ENCODE measurements around the gene NIN. TPM values are rescaled to one million over a fixed set of nuclear protein-coding genes. Genes with fewer than 3 reads are reported as not detected.

The NIN gene
- total RNA-seq, 3 donors from 2014 or later (not counting 1 experiment from before 2014, with no cell fraction given): 90.8 to 127 (median 118) TPM

DNA sequence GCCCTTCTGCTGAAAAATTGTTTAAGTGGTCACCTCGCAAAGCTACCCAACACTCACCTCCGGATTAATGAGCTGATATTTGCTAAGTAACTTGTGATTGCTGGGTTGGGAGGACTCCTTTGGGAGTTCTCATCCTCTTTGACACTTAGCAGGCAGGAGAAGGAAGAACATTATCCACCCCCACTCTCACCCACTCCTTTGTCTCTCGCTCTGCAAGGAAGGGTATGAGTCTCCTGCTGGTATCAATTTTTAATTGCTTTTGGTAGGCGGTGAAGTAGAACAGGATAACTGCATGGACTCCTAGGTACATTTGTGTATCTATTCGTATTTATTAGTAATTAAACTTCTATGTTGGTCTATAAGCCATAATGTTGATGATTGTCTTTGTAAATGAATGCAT is 34.0 kb upstream of the NIN start:
- 100% methylated on average over 2 of the region's 5 CpGs for WGBS (ENCODE audit: insufficient coverage)
- H3K27ac Mint-ChIP-seq: no peak overlapping the region

DNA sequence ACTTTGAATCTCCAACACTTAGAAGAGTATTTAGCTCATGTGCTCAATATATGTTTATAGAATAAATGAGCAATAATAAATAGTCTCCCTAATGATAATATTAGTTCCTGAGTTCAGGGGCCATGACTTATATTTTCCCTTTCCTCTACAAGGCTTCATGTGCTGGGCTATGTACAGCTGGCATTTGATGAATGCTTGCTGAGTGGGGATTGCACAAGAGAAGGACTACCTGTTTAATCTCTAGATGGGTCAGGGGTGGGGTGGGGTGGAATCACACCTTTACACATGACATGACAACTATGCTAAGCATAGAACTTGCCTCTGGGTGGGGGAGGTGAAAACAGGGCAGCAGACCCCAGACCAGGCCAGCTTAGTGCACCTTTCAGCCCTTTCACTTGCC is 33.3 kb upstream of the NIN start:
- H3K27ac Mint-ChIP-seq: no peak overlapping the region
- DNase-seq (no peak), ATAC-seq (no peak)
- Histone ChIP-seq H3K27ac (ENCODE audit: low read length) (no peak overlapping the region), H3K36me3 (ENCODE audit: control insufficient read depth, insufficient read depth, low read length) (no peaks in the 10 kb centered on the region), H3K27me3 (ENCODE audit: control insufficient read depth, insufficient read depth, low read length) (peaks cover 4% of the 10 kb centered on the region), H3K9me3 (ENCODE audit: control insufficient read depth, insufficient read depth, low read length) (no peaks in the 10 kb centered on the region), H3K4me1 (ENCODE audit: control insufficient read depth, insufficient read depth, low read length) (peaks cover 11% of the 10 kb centered on the region), H3K4me3 (ENCODE audit: low read length) (no peak overlapping the region)
- intact Hi-C loops (cut with micrococcal nuclease): loop anchor here (10.0 kb wide), 1 partner anchor 259 kb away; no protein-coding TSS in a partner anchor
- TF ChIP-seq, protein P1, sequence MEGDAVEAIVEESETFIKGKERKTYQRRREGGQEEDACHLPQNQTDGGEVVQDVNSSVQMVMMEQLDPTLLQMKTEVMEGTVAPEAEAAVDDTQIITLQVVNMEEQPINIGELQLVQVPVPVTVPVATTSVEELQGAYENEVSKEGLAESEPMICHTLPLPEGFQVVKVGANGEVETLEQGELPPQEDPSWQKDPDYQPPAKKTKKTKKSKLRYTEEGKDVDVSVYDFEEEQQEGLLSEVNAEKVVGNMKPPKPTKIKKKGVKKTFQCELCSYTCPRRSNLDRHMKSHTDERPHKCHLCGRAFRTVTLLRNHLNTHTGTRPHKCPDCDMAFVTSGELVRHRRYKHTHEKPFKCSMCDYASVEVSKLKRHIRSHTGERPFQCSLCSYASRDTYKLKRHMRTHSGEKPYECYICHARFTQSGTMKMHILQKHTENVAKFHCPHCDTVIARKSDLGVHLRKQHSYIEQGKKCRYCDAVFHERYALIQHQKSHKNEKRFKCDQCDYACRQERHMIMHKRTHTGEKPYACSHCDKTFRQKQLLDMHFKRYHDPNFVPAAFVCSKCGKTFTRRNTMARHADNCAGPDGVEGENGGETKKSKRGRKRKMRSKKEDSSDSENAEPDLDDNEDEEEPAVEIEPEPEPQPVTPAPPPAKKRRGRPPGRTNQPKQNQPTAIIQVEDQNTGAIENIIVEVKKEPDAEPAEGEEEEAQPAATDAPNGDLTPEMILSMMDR (IDR thresholded peaks at IDR 0.05): no peak
- no peaks in the 10 kb centered on the region for H3K9me3 Mint-ChIP-seq
- H3K4me1 Mint-ChIP-seq: peaks cover 0 to 9% of the 10 kb centered on the region in 2 donors
- H3K27me3 Mint-ChIP-seq (ENCODE audit: low read depth in 2 of 2): peaks cover 22 to 51% of the 10 kb centered on the region in 2 donors
- no peak overlapping the region for H3K4me3 Mint-ChIP-seq
- no peaks in the 10 kb centered on the region for H3K36me3 Mint-ChIP-seq

More for the DNA sequence above, 34.0 kb upstream of the NIN start:
- no peaks in the 10 kb centered on the region for H3K36me3 Mint-ChIP-seq
- Histone ChIP-seq H3K9me3 (ENCODE audit: control insufficient read depth, insufficient read depth, low read length) (no peaks in the 10 kb centered on the region), H3K27ac (ENCODE audit: low read length) (no peak overlapping the region), H3K27me3 (ENCODE audit: control insufficient read depth, insufficient read depth, low read length) (peaks cover 8% of the 10 kb centered on the region), H3K4me1 (ENCODE audit: control insufficient read depth, insufficient read depth, low read length) (peaks cover 4% of the 10 kb centered on the region), H3K36me3 (ENCODE audit: control insufficient read depth, insufficient read depth, low read length) (no peaks in the 10 kb centered on the region), H3K4me3 (ENCODE audit: low read length) (no peak overlapping the region)
- H3K27me3 Mint-ChIP-seq (ENCODE audit: low read depth in 2 of 2): peaks cover 27 to 58% of the 10 kb centered on the region in 2 donors
- intact Hi-C loops (cut with micrococcal nuclease): loop anchor here (10.0 kb wide), 1 partner anchor 260 kb away; no protein-coding TSS in a partner anchor
- no peak overlapping the region for H3K4me3 Mint-ChIP-seq
- no peak for DNase-seq
- H3K4me1 Mint-ChIP-seq: peaks cover 0 to 8% of the 10 kb centered on the region in 2 donors
- H3K9me3 Mint-ChIP-seq: no peaks in the 10 kb centered on the region
- TF ChIP-seq, protein P1 (IDR thresholded peaks at IDR 0.05): no peak
- ATAC-seq: no peak

DNA sequence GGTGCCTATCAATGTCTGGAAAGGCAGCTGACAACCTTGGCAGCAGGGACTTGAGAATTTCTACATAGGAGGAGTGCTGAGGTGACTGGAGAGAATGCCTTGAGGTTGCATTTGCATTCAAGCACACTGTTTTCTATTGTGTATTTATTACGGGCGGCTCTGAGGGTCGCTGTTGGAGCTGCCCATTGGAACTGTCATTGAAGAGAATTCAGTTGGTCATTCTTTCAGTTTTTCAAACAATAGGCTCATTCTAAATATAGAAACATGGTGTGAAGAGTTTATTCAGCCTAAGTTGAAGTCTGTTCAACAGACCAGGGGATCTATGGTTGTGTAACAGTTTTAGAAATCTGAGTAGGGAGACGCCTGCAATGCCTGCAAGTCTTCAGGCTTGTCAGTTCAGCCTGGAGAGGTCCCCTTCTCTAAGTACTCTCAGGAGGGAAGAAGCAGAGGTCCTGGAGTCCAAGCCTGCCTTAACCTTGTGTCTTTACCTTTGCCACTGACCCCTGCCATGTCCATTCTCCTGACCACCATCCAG is 31.1 kb upstream of the NIN start:
- H3K36me3 Mint-ChIP-seq: no peaks in the 10 kb centered on the region
- 85% methylated on average over 4 of the region's 4 CpGs for WGBS (ENCODE audit: insufficient coverage)
- H3K9me3 ChIP-seq (ENCODE audit: control insufficient read depth, insufficient read depth, low read length): no peaks in the 10 kb centered on the region

More for the DNA sequence above, 31.1 kb upstream of the NIN start:
- TF ChIP-seq, protein P1 (IDR thresholded peaks at IDR 0.05): no peak
- Mint-ChIP-seq H3K27me3 (ENCODE audit: low read depth in 2 of 2) (peaks cover 14 to 32% of the 10 kb centered on the region in 2 donors), H3K27ac (no peak overlapping the region), H3K4me3 (peak overlapping the region; percentile 35), H3K9me3 (no peaks in the 10 kb centered on the region), H3K4me1 (peaks cover 0 to 9% of the 10 kb centered on the region in 2 donors)
- Histone ChIP-seq H3K27me3 (ENCODE audit: control insufficient read depth, insufficient read depth, low read length) (peaks cover under 1% of the 10 kb centered on the region), H3K4me3 (ENCODE audit: low read length) (no peak overlapping the region), H3K36me3 (ENCODE audit: control insufficient read depth, insufficient read depth, low read length) (no peaks in the 10 kb centered on the region), H3K27ac (ENCODE audit: low read length) (no peak overlapping the region), H3K4me1 (ENCODE audit: control insufficient read depth, insufficient read depth, low read length) (peaks cover 12% of the 10 kb centered on the region)
- intact Hi-C loops (cut with micrococcal nuclease): loop anchor here (10.0 kb wide), 1 partner anchor 257 kb away; no protein-coding TSS in a partner anchor
- DNase-seq: no peak
- ATAC-seq: no peak
